H1 (cell line): Measurements from ENCODE around the gene TCF7L2. TPM values are rescaled to one million over a fixed set of nuclear protein-coding genes. Genes with fewer than 3 reads are reported as not detected.

Experiments
- CEBPB ChIP-seq: IDR thresholded peaks from 2 replicates; pipeline ENCODE4 v1.6.1; 2012; ENCODE audit warnings: low read depth, low read length
- JUND ChIP-seq: IDR thresholded peaks from 2 replicates; pipeline ENCODE4 v1.6.1; 2011; ENCODE audit warnings: mild to moderate bottlenecking, improper control_type of control experiment, low read length
- MAFK ChIP-seq: IDR thresholded peaks from 2 replicates; pipeline ENCODE4 v1.6.1; 2012; ENCODE audit warnings: low read depth, mild to moderate bottlenecking, improper control_type of control experiment, low read length
- NRF1 ChIP-seq: IDR thresholded peaks from 2 replicates; pipeline ENCODE4 v1.6.1; 2011; ENCODE audit warnings: mild to moderate bottlenecking, low read depth, low read length, improper control_type of control experiment
- RAD21 ChIP-seq, 2 experiments: IDR thresholded peaks in 1 of 2; conservative IDR thresholded peaks in 1 of 2; 2 replicates each; pipeline ENCODE4 v1.6.1; 2011; ENCODE audit warnings: low read depth in 2 of 2, low read length in 2 of 2, improper control_type of control experiment in 1 of 2, inconsistent platforms in 1 of 2, mild to moderate bottlenecking in 1 of 2, moderate library complexity in 1 of 2
- RXRA ChIP-seq: IDR thresholded peaks from 2 replicates; pipeline ENCODE4 v1.6.1; 2011; ENCODE audit warnings: low read depth, mild to moderate bottlenecking, low read length, moderate library complexity; ENCODE audit not compliant: insufficient read depth
- polyA plus RNA-seq, 7 experiments: library from polyadenylated mRNA; depleted of rRNA in 3 of 7; stranded (reverse) in 5 of 7; unstranded in 2 of 7; fragments of >200 nt in 5 of 7; fragments of 200-250 nt in 2 of 7; gene quantifications; 1 replicate in 5 of 7; 2 replicates in 1 of 7; 4 replicates in 1 of 7; pipeline versions ENCODE4 v1.2.1 to v1.2.3, GENCODE V29; 2011 to 2013; ENCODE audit warnings: missing spikeins in 2 of 7, mixed read lengths in 2 of 7
- total RNA-seq: library from RNA; stranded (reverse); fragmentation: NEBNext Ultra II Directional; extraction: Animal tissue kit (Norgen Biotek cat#: 25700); gene quantifications from 2 replicates; pipeline ENCODE4 v1.2.1, GENCODE V29; 2021
- TF ChIP-seq, protein P1 (sequence below): fragments of 300-600 bp; sonication (generic); IDR thresholded peaks from 2 replicates; pipeline ENCODE4 v1.7.1; 2012; ENCODE audit warnings: low read length, moderate library complexity, mild to moderate bottlenecking, inconsistent platforms; ENCODE audit not compliant: insufficient replicate concordance

The TCF7L2 gene
- total and polyA plus RNA-seq, 2 of the 8 experiments (the other 6 are each of a cell fraction or from before 2014, with no cell fraction given), result 33.9 to 67.3 TPM

DNA sequence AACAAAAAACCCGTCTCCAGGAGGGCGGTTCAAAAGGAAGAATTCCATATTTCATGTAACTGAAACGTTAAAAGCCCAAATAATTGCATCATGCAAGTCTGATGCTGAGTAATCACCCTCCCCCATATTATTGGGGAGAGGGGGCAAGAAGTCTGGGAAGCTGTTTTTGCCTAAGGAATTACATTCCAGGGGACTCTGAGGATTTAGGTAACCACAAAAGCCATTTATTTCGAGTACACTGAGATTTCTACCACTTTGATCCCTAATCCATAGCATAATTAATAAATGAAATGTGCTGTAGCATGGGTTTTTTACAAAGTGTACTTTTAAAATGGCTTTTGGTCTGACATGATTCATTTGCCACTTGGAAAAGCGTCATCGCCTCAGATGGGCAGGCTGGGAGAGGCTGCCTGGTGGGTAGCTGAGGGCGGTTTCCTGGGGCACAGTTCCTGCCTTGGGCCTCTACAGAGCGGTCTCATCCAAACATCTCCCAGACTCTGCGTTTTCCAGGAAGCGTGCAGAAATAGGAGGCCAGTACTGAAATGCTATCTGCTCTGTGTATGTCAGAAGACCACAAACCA lies 106.5 kb downstream of the TCF7L2 start (continued):
- TF ChIP-seq, protein P1, sequence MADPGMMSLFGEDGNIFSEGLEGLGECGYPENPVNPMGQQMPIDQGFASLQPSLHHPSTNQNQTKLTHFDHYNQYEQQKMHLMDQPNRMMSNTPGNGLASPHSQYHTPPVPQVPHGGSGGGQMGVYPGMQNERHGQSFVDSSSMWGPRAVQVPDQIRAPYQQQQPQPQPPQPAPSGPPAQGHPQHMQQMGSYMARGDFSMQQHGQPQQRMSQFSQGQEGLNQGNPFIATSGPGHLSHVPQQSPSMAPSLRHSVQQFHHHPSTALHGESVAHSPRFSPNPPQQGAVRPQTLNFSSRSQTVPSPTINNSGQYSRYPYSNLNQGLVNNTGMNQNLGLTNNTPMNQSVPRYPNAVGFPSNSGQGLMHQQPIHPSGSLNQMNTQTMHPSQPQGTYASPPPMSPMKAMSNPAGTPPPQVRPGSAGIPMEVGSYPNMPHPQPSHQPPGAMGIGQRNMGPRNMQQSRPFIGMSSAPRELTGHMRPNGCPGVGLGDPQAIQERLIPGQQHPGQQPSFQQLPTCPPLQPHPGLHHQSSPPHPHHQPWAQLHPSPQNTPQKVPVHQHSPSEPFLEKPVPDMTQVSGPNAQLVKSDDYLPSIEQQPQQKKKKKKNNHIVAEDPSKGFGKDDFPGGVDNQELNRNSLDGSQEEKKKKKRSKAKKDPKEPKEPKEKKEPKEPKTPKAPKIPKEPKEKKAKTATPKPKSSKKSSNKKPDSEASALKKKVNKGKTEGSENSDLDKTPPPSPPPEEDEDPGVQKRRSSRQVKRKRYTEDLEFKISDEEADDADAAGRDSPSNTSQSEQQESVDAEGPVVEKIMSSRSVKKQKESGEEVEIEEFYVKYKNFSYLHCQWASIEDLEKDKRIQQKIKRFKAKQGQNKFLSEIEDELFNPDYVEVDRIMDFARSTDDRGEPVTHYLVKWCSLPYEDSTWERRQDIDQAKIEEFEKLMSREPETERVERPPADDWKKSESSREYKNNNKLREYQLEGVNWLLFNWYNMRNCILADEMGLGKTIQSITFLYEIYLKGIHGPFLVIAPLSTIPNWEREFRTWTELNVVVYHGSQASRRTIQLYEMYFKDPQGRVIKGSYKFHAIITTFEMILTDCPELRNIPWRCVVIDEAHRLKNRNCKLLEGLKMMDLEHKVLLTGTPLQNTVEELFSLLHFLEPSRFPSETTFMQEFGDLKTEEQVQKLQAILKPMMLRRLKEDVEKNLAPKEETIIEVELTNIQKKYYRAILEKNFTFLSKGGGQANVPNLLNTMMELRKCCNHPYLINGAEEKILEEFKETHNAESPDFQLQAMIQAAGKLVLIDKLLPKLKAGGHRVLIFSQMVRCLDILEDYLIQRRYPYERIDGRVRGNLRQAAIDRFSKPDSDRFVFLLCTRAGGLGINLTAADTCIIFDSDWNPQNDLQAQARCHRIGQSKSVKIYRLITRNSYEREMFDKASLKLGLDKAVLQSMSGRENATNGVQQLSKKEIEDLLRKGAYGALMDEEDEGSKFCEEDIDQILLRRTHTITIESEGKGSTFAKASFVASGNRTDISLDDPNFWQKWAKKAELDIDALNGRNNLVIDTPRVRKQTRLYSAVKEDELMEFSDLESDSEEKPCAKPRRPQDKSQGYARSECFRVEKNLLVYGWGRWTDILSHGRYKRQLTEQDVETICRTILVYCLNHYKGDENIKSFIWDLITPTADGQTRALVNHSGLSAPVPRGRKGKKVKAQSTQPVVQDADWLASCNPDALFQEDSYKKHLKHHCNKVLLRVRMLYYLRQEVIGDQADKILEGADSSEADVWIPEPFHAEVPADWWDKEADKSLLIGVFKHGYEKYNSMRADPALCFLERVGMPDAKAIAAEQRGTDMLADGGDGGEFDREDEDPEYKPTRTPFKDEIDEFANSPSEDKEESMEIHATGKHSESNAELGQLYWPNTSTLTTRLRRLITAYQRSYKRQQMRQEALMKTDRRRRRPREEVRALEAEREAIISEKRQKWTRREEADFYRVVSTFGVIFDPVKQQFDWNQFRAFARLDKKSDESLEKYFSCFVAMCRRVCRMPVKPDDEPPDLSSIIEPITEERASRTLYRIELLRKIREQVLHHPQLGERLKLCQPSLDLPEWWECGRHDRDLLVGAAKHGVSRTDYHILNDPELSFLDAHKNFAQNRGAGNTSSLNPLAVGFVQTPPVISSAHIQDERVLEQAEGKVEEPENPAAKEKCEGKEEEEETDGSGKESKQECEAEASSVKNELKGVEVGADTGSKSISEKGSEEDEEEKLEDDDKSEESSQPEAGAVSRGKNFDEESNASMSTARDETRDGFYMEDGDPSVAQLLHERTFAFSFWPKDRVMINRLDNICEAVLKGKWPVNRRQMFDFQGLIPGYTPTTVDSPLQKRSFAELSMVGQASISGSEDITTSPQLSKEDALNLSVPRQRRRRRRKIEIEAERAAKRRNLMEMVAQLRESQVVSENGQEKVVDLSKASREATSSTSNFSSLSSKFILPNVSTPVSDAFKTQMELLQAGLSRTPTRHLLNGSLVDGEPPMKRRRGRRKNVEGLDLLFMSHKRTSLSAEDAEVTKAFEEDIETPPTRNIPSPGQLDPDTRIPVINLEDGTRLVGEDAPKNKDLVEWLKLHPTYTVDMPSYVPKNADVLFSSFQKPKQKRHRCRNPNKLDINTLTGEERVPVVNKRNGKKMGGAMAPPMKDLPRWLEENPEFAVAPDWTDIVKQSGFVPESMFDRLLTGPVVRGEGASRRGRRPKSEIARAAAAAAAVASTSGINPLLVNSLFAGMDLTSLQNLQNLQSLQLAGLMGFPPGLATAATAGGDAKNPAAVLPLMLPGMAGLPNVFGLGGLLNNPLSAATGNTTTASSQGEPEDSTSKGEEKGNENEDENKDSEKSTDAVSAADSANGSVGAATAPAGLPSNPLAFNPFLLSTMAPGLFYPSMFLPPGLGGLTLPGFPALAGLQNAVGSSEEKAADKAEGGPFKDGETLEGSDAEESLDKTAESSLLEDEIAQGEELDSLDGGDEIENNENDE, result no peak
- no peak for TF ChIP-seq NRF1
- TF ChIP-seq CEBPB, result no peak
- no peak for TF ChIP-seq RAD21 (IDR thresholded peaks at IDR 0.05 in 1 of 2, conservative IDR thresholded peaks at IDR 0.05 in 1 of 2; ENCODE audit: low read depth in 2 of 2, low read length in 2 of 2)
- no peak for TF ChIP-seq RXRA
- no peak for TF ChIP-seq MAFK
- no peak for TF ChIP-seq JUND
